NCI-H2107 treated with DMSO at 0.1 percent for 48 hours (cell line): Measurements from ENCODE around the gene SNTG2.

Experiments used
- DNase-seq: peaks from one replicate; lab custom pipeline; 2025; ENCODE audit not compliant: unreplicated experiment; lab: John Stamatoyannopoulos, UW

Gene SNTG2

DNA sequence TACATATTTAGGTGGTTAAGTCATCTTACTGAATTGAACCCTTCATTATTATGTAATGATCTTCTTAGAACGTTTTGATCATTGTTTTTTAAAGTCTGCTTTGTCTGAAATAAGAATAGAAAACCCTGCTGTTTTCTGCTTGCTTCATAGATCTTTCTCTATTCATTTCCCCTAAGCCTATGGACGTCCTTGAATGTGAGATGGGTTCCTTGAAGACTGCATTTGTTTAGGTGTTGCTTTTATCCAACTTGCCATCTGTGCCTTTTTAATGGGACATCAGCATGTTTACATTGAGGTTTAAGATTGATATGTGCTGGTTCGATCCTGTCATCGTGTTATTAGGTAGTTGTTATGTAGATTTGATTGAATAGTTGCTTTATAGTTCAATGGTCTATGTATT, 95.4 kb downstream of the SNTG2 start:
- DNase-seq = no peak

DNA sequence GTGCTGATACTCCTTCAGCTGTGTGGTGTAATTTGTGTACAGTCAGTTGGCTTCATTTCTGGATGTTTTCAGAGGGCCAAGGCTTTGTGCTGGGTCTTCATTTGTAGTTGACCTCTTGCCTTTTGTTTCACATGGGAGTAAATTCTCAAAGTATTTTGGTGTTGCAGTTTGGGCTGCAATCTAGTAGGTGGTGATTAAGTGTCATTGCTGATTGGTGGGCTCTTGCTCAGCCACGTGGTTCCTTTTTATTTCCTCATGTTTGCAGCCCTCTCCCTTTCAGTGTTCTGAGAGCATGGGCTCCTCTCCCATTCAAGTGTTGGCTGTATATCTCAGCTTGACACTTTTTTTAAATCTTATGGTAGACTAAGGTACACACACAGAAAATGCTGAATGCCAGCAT, 96.8 kb downstream of the SNTG2 start:
- no peak for DNase-seq

DNA sequence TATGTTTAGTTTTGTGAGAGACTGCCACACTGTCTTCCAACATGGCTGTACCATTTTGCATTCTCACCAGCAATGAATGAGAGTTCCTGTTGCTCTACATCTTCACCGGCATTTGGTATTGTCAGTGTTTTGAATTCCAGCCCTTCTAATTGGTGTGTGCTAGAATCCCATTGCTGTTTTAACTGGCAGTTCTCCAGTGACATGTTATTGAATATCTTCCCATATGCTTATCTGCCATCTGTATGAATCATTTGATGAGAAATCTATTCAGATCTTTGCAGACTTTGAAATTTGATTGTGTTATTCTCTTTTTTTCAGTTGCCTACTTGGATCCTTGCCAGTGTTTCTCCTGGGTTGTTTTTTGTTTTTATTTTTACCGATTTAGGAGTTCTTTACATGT, 99.0 kb downstream of the SNTG2 start:
- no peak for DNase-seq

DNA sequence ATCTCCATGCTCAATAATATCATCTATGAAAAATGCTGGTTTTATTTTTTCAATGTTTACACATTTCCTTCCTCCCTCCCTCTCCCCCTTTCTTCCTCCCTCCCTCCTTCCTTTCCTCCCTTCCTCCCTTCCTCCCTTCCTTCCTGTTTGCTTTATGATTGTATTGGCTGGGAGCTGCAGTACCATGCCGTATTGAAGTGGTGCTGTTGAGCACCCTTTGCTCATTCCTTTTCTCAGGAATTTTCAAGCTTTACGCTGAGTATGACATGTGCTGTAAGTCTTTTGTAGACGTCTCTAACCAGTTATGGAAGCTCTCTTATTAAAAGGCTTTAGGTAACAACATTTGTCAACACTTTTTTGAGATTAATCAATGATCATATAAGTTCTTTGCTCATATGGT, 100.4 kb downstream of the SNTG2 start:
- DNase-seq = no peak

DNA sequence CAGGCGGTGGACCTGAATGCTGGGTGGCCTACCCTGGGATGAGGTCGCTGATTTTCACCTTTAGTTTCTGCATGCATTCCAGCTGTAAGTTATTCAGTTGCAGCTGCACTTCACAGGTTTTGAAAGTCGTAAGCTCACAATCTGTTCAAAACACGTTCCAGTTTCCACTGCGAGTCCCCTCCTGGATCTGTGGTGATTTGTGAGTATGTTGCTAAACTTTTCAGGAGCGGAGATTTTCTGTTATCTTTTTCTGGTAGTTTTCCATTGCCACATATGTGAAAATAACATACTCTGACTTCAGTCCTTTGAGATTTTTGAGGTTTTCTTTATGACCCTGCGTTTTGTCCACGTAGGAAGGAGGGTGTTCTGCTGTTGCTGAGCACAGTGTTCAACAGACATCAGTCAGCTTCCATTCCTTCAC, 102.1 kb downstream of the SNTG2 start:
- no peak for DNase-seq

DNA sequence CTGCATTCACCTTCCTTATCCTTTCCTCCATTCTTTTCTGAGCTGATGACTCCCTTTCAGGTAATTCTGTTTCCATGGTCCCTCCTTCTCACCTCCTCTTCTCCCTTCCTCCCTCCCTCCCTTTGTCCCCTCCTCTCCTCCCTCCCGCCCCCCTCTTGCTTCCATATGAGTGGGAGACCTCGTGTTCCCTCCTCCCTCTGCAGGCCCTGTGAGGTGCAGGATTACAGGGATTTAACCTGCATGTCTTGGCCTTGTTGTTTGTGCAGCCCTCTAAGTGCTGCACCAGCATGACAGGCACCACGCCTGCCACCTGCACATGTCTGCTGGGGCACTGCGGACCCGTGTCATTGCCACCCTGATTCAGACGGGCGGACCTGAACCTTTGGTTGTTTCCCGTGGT, 103.1 kb downstream of the SNTG2 start:
- DNase-seq = no peak

DNA sequence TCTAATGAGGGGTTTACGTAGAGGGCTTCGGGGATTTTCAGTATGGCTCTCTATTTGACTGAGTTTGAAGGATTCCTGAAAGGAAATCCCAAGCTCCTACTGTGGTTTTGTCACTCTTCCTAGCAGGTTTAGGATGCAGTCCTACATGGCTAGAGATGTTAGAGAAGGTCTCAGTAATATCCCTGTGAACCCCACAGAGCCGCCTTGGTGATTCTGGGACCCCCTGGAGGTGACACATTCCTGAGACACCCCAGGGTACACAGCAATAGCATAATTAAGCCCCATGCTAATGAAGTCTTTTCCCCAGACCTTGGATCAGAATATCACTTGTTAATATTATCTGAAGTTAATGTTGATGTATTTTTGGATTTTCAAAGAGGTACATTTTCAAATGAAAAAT, 103.8 kb downstream of the SNTG2 start:
- no peak for DNase-seq

DNA sequence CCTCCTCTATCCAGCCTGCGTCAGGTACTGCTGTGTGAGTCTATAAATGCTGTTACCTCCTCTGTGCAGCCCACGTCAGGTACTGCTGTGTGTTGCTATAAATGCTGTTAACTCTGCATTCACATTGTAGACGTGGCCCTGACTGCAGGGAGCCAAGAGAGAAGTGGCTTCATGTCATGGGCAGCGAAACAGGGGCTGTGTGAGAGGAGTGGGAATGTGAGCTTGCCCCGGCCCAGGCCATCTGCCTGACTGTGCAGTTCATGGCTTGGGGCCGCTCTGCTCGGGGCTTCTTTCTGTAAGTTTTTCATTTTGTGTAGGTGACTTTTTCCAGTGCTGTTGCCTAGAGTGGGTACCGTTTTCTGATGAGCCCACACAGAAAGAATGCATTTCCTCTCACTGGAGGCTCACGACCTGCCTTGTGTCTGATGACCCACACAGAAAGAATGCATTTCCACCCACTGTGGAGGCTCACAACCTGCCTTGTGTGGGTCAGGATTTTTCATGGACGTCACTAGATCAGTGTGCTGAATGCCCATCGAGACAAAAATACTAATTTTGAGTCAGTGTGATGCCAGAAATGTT, 104.5 kb downstream of the SNTG2 start:
- no peak for DNase-seq

DNA sequence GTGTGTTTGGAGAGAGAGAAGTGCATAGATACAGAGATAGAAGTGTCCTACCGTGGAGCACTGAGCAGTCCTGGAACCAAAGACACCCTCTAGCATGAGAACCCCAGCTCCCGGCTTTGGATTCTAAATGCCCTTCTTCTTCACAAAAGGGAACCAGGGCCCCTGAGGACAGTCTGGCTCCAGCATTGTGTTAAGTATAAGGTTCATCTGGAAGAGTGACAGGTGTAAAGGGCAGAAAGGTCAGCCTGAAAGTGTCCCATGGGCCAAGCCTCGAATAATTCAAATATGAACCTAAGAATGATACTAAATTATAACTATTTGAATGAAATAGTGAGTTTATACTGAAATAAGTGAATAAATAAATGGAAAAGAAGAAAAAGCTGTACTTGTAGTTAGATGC, 109.7 kb downstream of the SNTG2 start:
- DNase-seq = no peak

DNA sequence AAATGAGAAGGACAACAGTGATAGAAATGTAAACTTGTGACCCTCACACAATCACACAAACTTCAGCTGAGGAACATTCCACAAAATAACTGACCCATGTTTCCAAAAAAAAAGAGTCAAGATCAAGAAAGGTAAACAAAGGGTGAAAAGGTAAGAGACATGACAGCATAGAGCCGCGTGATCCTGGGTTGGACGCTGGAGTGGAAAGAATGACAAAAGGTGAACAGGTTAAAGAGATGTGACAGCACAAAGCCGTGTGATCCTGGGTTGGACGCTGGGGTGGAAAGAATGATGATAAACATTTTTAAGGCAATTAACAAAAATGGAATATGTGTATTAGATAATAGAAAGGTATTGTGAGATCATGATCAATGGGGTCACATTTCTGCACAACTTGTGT, 110.3 kb downstream of the SNTG2 start:
- DNase-seq = no peak

DNA sequence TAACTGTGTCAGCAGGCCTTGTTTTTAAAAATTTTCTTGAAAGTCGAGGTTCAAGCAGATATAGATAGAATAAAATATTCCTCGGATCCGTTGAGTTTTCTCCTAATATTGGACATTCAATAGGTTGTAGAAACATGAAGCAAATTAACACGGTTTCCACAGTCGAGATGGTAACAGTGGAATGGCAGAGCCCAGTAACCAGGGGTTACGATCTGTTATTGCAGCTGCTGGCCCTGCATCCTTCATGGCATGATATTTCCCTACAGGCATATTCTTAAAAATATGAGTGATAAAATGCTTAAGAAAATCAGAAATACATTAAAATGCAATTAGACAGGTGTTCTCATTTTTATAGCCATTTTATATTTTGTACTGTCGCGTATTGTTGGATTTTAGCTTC, 117.6 kb downstream of the SNTG2 start:
- no peak for DNase-seq

DNA sequence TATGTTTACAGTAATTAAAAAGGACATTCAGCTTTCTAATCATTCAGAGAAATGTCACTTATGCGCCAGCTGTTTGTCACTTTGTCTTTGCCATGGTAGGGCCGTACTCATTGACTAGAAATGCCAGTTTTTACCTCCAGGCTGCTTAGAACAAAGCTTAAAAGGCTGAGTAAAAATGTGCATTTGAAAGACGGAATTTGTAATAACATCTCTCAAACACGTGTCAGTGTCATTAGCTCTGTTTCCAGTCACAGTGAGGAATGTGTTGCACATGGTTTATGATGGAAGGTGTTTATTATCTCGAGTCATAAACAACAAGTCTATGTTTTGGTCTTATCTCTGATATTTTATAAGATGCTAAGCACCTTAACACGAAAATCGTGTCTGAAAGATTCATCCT, 118.2 kb downstream of the SNTG2 start:
- no peak for DNase-seq

DNA sequence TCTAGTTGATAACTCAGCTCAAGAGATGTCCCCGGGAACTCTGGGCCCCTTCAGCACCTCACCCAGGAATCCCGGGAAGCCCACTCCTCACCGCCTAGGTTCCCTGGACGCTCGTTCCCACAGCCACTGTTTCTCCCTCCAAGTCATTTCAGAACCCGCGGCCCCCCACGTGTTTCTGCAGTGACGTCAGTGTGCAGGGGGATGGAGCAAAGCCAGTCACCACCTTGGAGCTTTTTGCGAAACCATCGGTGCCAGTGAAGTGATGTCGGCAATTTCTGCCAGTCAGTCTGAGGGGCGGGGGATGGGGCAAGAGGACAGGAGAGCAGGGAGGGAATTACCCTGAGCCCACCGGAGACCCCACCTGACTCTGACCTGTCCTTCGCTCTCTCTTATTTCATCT, 119.2 kb downstream of the SNTG2 start:
- DNase-seq = no peak

DNA sequence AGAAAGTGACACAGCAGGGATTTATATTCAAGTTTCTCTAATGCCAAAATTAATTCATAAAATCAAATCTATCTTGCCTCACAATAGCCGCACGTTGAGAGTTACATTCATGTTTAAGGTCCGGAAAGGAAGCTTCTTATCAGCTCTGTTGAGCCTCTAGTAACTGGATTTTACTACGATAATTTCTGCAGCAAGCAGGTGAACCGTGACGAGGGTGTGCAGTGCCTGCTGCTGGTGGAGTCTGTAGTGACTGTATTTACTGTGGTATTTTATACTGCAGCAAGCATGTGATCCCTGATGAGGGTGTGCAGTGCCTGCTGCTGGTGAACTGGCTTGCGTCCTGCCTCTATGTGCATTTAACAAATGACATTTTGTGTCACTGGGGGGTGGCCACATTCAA, 120.0 kb downstream of the SNTG2 start:
- no peak for DNase-seq

DNA sequence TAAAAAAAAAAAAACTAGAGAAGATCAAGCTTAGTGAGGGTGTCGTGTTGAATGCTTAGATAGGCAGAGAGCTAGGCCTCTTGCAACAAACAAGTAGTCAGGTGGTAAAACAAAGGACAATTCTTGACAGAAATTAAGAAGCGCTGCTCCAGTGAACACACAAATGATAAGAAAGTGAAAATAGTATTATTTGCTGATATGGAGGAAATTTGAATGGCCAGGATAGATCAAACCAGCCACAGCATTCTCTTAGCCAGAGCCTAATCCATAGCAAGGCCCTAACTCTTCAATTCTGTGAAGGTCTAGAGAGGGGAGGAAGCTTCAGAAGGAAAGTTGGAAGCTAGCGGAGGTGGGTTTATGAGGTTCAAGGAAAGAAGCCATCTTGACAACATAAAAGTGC, 121.0 kb downstream of the SNTG2 start:
- no peak for DNase-seq

DNA sequence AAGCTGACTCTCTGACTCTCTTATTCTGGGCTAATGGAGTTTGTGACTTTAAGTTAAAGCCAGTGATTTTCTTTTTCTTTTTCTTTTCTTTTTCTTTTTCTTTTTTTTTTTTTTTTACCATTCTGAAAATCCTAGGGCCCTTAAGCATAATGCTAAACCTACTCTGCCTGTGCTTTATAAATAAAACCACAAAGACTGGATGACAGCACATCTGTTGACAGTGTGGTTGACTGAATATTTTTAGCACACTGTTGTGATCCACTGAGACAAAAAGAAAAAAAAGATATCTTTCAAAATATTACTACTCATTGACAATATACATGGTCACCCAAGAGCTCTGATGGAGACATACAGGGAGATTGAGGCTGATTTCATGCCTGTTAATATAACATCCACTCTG, 121.6 kb downstream of the SNTG2 start:
- no peak for DNase-seq

DNA sequence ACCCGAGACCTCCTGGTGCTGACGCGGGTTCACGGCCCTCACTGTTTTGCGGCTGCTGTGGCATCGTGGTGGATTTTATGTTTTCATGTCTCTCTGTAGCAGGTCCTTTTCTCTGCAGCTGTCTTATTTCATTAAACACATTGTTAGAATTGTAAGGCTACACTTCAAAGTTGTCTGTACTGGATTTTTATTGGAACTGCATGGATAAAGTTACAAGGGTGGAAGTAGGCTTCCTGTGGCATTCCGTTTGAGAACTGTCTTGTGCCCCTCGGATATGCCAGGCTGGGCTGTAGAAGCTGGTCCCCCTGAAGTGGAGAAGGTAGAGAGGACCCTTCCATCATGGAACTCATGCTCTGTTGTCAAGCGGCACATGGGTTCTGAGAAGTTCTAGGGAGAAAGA, 127.3 kb downstream of the SNTG2 start:
- no peak for DNase-seq

DNA sequence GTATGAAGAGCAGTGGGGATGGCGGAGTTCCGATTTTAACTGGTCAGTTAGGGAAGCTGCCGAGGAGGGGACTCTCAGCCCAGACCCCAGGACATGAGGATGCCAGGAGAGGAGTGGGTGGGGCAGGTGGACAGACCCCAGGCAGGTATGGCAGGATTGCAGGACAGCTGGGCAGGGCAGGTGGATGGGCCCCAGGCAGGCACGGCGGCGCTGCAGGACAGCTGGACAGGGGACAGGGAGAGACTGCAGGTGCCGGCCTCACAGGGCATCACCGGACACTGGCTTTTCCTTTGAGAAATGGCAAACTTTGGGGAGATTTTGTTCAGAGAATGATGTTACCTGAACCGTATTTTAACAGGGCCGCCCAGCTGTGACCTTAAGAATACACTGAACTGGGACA, 127.7 kb downstream of the SNTG2 start:
- DNase-seq = no peak

DNA sequence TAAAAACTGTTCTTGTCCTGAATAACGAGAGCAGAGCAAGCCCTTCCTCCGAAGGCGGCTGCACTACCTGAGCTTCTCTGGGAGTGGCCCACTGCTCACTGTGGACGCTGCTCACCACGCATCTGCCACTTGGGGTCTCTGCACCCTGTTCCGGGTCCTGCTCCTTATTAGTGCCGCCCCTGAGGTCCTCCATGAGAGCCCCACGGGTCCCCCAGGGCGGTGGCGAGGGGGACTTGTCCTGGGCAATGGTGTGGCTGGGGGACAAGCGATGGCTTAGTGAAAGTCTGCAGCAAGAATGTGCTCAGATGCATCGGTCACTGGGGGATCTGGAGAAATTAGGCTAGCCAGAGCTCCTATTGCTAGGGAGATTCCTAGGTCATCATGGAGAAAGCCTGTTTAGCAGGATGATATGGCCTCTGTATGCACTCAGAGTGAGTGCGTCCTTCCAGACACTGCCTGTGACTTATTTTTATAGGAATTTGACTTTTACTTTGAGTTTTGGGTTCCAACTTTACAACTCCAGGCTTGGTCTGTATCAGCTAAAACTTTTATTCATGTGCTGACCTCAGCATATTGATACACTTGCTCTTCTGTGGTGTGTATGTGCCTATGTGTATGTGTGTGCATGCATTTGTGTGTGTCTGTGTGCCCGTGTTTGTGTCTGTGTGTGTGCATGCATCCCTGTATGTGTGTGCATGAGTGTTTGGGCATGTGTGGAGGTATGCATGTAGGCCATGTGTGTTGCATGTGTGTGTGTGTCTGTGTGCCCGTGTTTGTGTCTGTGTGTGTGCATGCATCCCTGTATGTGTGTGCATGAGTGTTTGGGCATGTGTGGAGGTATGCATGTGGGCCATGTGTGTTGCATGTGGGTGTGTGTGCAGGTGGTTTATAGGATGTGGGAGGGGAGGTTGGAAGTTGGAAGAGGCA, 129.5 kb downstream of the SNTG2 start:
- DNase-seq = no peak

DNA sequence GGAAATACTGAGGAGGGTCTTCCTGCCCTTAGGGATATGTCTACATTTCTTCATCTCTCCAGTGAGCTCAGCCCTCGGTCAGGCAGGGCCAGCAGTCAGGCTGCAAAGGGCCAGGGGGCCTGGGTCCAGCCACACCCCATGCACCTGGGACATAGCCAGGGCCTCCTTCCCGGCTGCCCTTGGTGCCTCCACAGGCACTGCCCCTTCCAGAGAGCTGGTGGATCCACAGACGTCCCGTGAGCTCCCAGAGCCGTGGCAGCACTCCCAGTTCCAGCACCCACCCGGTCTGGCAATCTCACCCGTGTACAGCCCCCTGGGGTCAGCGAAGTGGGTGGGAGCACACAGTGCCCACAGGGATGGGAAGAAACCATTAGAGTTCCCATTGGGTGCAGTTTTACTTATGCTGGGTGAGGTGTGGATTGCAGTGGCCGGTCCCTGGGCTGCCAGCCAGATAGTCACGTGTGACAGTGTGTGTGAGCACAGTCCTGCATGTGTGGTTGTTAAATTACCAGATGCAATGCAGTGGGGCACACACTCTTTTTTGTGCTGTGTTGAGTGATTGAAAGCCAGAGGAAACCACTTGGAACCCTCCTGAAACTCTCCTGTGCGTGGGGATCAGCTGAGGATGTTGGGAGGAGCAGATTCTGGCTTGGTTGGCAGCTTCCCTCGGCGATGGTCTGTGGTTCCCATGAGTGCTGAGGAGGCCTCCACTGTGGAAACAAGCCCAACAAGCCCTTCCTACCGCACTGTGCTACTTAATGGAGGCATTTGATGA, 131.0 kb downstream of the SNTG2 start:
- DNase-seq = no peak

DNA sequence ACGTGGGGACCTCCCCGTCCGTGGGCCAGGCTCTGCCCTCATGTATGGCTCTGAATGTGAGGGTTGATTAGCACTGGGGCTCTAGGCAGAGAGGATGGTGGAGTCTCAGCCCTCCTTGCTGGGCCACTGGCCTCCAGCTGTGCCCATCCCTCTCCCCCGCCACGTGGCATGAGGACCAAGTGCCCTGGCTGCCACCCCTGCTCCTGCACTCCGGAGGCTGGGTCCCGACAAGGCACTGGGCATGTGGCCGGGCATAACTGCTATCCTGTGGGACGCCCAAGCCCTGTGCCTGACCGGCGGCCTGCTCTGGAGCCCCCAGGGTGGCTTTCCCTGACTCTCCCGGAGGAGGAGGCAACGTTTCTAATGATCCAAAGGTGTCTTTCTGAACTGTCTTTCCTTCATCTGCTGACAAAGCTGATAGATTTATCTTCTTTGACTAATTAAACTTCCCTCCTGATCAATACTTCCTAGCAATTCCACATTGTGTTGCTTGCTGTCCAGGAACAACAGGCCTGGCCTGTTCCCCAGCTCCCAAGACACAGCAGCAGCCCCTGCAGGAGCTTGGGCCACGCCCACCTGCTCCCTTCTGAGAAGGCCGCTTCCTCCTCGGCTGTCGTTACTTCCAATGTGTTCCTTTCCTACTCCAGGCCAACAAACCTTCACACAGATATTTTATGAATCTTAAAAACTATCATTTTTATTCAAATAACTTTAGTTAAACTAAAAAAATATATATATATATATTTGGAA, 132.0 kb downstream of the SNTG2 start:
- DNase-seq = no peak
